ENCODE measurements around the gene PHAF1.
A peak's percentile ranks its signal among the peaks of the same experiment; 100 is the strongest.

The PHAF1 gene

GRCh38 chr16:67183627-67184452 is 74.1 kb downstream of the PHAF1 start, which contains the start of gene MATCAP1:
Gene MATCAP1 (minus strand): TSS chr16:67183963. CDS start chr16:67180610, 3,353 bp downstream.
- DNase-seq: peak; percentile 99

GRCh38 chr16:67184453-67184994 is 74.8 kb downstream of the PHAF1 start:
- no peak for DNase-seq

- DNase-seq: peak; percentile 39 to 50
Observed at GRCh38 chr16:67184995-67185650, 75.4 kb downstream of the PHAF1 start.

GRCh38 chr16:67185651-67186134 is 76.0 kb downstream of the PHAF1 start:
- no peak for DNase-seq

GRCh38 chr16:67186550-67186950 is 76.8 kb downstream of the PHAF1 start:
- no peak for DNase-seq

GRCh38 chr16:67187175-67187890 is 77.6 kb downstream of the PHAF1 start:
- no peak for DNase-seq

- no peak for DNase-seq
Observed at GRCh38 chr16:67188323-67188722, 78.6 kb downstream of the PHAF1 start.

- DNase-seq: no peak
Observed at GRCh38 chr16:67188798-67189197, 79.1 kb downstream of the PHAF1 start.

- DNase-seq: no peak
Observed at GRCh38 chr16:67190041-67190440, 80.3 kb downstream of the PHAF1 start, which contains the start of gene EXOC3L1. Gene EXOC3L1 (minus strand): TSS chr16:67190136. CDS start chr16:67189676, 460 bp downstream.

GRCh38 chr16:67190448-67191399 is 81.0 kb downstream of the PHAF1 start:
- no peak for DNase-seq

GRCh38 chr16:67191411-67191994 is 81.8 kb downstream of the PHAF1 start:
- DNase-seq: no peak

GRCh38 chr16:67191995-67192681 is 82.4 kb downstream of the PHAF1 start, which contains the start of gene E2F4:
Gene E2F4 (plus strand): TSS chr16:67192155. CDS start chr16:67192228, 73 bp downstream.
- peak; percentile 64 to 82 for DNase-seq

- no peak for DNase-seq
Observed at GRCh38 chr16:67192781-67193361, 83.1 kb downstream of the PHAF1 start.

GRCh38 chr16:67193536-67193935 is 83.8 kb downstream of the PHAF1 start:
- DNase-seq: no peak

GRCh38 chr16:67194260-67194659 is 84.5 kb downstream of the PHAF1 start:
- no peak for DNase-seq

- no peak for DNase-seq
Observed at GRCh38 chr16:67195676-67196075, 85.9 kb downstream of the PHAF1 start.

GRCh38 chr16:67196881-67197280 is 87.1 kb downstream of the PHAF1 start:
- no peak for DNase-seq

GRCh38 chr16:67197704-67198103 is 88.0 kb downstream of the PHAF1 start:
- DNase-seq: no peak

Data from bone marrow (tissue), 2 donors.